ENCODE measurements around the gene OLFM1. TPM values are rescaled to one million over a fixed set of nuclear protein-coding genes. Genes with fewer than 3 reads are reported as not detected.

OLFM1 gene
- total RNA-seq, 1 experiment from 2014 or later = 35.0 TPM

GRCh38 chr9:135095470-135096407 lies 8.3 kb downstream of the OLFM1 start:
- H3K27ac ChIP-seq = no peak overlapping the region
- H3K4me1 ChIP-seq (replicated peaks) = peaks cover 19% of the 10 kb centered on the region
- no peak overlapping the region for H3K4me3 ChIP-seq
- H3K27me3 ChIP-seq (replicated peaks) = no peaks in the 10 kb centered on the region
- H3K9me3 ChIP-seq (replicated peaks) = no peaks in the 10 kb centered on the region
- no peak for DNase-seq (ENCODE audit: low read depth in 1 of 2, low spot score in 2 of 2)
- H3K36me3 ChIP-seq = peaks cover 14% of the 10 kb centered on the region

- no peak overlapping the region for H3K4me3 ChIP-seq
Observed at GRCh38 chr9:135096408-135096895, 9.0 kb downstream of the OLFM1 start.

GRCh38 chr9:135098400-135099105 lies 11.1 kb downstream of the OLFM1 start:
- Histone ChIP-seq H3K4me1 (replicated peaks) (peaks cover 10% of the 10 kb centered on the region), H3K4me3 (no peak overlapping the region), H3K27me3 (replicated peaks) (no peaks in the 10 kb centered on the region), H3K27ac (no peak overlapping the region), H3K36me3 (peaks cover 10% of the 10 kb centered on the region), H3K9me3 (replicated peaks) (no peaks in the 10 kb centered on the region)
- no peak for DNase-seq (ENCODE audit: low read depth in 1 of 2, low spot score in 2 of 2)

More at GRCh38 chr9:135096408-135096895, 9.0 kb downstream of the OLFM1 start:
- Histone ChIP-seq H3K9me3 (replicated peaks) (no peaks in the 10 kb centered on the region), H3K27ac (no peak overlapping the region), H3K27me3 (replicated peaks) (no peaks in the 10 kb centered on the region), H3K4me1 (replicated peaks) (peaks cover 19% of the 10 kb centered on the region), H3K36me3 (peaks cover 14% of the 10 kb centered on the region)
- no peak for DNase-seq (ENCODE audit: low read depth in 1 of 2, low spot score in 2 of 2)

GRCh38 chr9:135099574-135099973 lies 12.1 kb downstream of the OLFM1 start:
- DNase-seq (ENCODE audit: low read depth in 1 of 2, low spot score in 2 of 2) = no peak
- no peaks in the 10 kb centered on the region for H3K9me3 ChIP-seq (replicated peaks)
- H3K27me3 ChIP-seq (replicated peaks) = no peaks in the 10 kb centered on the region
- H3K4me1 ChIP-seq (replicated peaks) = no peaks in the 10 kb centered on the region; the same call in 1 of the 2 replicates
- peaks cover 10% of the 10 kb centered on the region for H3K36me3 ChIP-seq
- H3K4me3 ChIP-seq = no peak overlapping the region
- H3K27ac ChIP-seq = no peak overlapping the region

- Histone ChIP-seq H3K36me3 (peaks cover 10% of the 10 kb centered on the region), H3K4me3 (no peak overlapping the region), H3K27me3 (replicated peaks) (no peaks in the 10 kb centered on the region), H3K9me3 (replicated peaks) (no peaks in the 10 kb centered on the region), H3K4me1 (replicated peaks) (no peaks in the 10 kb centered on the region), H3K27ac (no peak overlapping the region)
- no peak for DNase-seq (ENCODE audit: low read depth in 1 of 2, low spot score in 2 of 2)
Observed at GRCh38 chr9:135100241-135100681, 12.8 kb downstream of the OLFM1 start.

GRCh38 chr9:135100725-135101410 lies 13.4 kb downstream of the OLFM1 start:
- Histone ChIP-seq H3K27ac (no peak overlapping the region), H3K27me3 (replicated peaks) (no peaks in the 10 kb centered on the region), H3K9me3 (replicated peaks) (no peaks in the 10 kb centered on the region), H3K36me3 (peaks cover 10% of the 10 kb centered on the region), H3K4me3 (no peak overlapping the region), H3K4me1 (replicated peaks) (no peaks in the 10 kb centered on the region)
- no peak for DNase-seq (ENCODE audit: low read depth in 1 of 2, low spot score in 2 of 2)

- Histone ChIP-seq H3K36me3 (peaks cover 8% of the 10 kb centered on the region), H3K9me3 (replicated peaks) (no peaks in the 10 kb centered on the region), H3K4me1 (replicated peaks) (no peaks in the 10 kb centered on the region), H3K27me3 (replicated peaks) (no peaks in the 10 kb centered on the region), H3K27ac (no peak overlapping the region), H3K4me3 (no peak overlapping the region)
- DNase-seq (ENCODE audit: low read depth in 1 of 2, low spot score in 2 of 2) = no peak
Observed at GRCh38 chr9:135101486-135101885, 14.0 kb downstream of the OLFM1 start.

- Histone ChIP-seq H3K4me1 (replicated peaks) (no peaks in the 10 kb centered on the region), H3K9me3 (replicated peaks) (no peaks in the 10 kb centered on the region), H3K27ac (no peak overlapping the region), H3K27me3 (replicated peaks) (no peaks in the 10 kb centered on the region), H3K4me3 (no peak overlapping the region), H3K36me3 (peaks cover 8% of the 10 kb centered on the region)
- DNase-seq (ENCODE audit: low read depth in 1 of 2, low spot score in 2 of 2) = no peak
Observed at GRCh38 chr9:135101926-135102325, 14.5 kb downstream of the OLFM1 start.

- Histone ChIP-seq H3K27ac (no peak overlapping the region), H3K9me3 (replicated peaks) (no peaks in the 10 kb centered on the region), H3K27me3 (replicated peaks) (no peaks in the 10 kb centered on the region), H3K36me3 (peaks cover 8% of the 10 kb centered on the region), H3K4me3 (no peak overlapping the region), H3K4me1 (replicated peaks) (no peaks in the 10 kb centered on the region)
- DNase-seq (ENCODE audit: low read depth in 1 of 2, low spot score in 2 of 2) = no peak
Observed at GRCh38 chr9:135102331-135102730, 14.9 kb downstream of the OLFM1 start.

- Histone ChIP-seq H3K4me1 (replicated peaks) (no peaks in the 10 kb centered on the region), H3K27ac (no peak overlapping the region), H3K4me3 (no peak overlapping the region), H3K27me3 (replicated peaks) (no peaks in the 10 kb centered on the region), H3K36me3 (peaks cover 6% of the 10 kb centered on the region), H3K9me3 (replicated peaks) (no peaks in the 10 kb centered on the region)
- no peak for DNase-seq (ENCODE audit: low read depth in 1 of 2, low spot score in 2 of 2)
Observed at GRCh38 chr9:135103001-135103446, 15.6 kb downstream of the OLFM1 start.

GRCh38 chr9:135103931-135104639 lies 16.6 kb downstream of the OLFM1 start:
- no peak for DNase-seq (ENCODE audit: low read depth in 1 of 2, low spot score in 2 of 2)
- H3K9me3 ChIP-seq (replicated peaks) = no peaks in the 10 kb centered on the region

GRCh38 chr9:135104761-135105160 lies 17.3 kb downstream of the OLFM1 start:
- H3K9me3 ChIP-seq (replicated peaks) = no peaks in the 10 kb centered on the region
- no peaks in the 10 kb centered on the region for H3K4me1 ChIP-seq (replicated peaks)
- no peak for DNase-seq (ENCODE audit: low read depth in 1 of 2, low spot score in 2 of 2)
- no peak overlapping the region for H3K4me3 ChIP-seq
- H3K27ac ChIP-seq = no peak overlapping the region
- H3K36me3 ChIP-seq = no peaks in the 10 kb centered on the region
- H3K27me3 ChIP-seq (replicated peaks) = no peaks in the 10 kb centered on the region

More at GRCh38 chr9:135103931-135104639, 16.6 kb downstream of the OLFM1 start:
- Histone ChIP-seq H3K27ac (no peak overlapping the region), H3K36me3 (no peaks in the 10 kb centered on the region), H3K27me3 (replicated peaks) (no peaks in the 10 kb centered on the region), H3K4me1 (replicated peaks) (no peaks in the 10 kb centered on the region), H3K4me3 (no peak overlapping the region)

GRCh38 chr9:135105211-135105745 lies 17.8 kb downstream of the OLFM1 start:
- DNase-seq (ENCODE audit: low read depth in 1 of 2, low spot score in 2 of 2) = no peak
- Histone ChIP-seq H3K4me3 (no peak overlapping the region), H3K27me3 (replicated peaks) (no peaks in the 10 kb centered on the region), H3K4me1 (replicated peaks) (no peaks in the 10 kb centered on the region), H3K27ac (no peak overlapping the region), H3K36me3 (no peaks in the 10 kb centered on the region), H3K9me3 (replicated peaks) (no peaks in the 10 kb centered on the region)
